Panc1 (cell line): ENCODE measurements around the gene ANKRD55. TPM values are rescaled to one million over a fixed set of nuclear protein-coding genes. Genes with fewer than 3 reads are reported as not detected.
"Not testable (repeated sequence)": the region's sequence is repeated elsewhere in the genome, so short reads cannot be mapped to it uniquely, and the experiment has no call there.

Source experiments
- ATAC-seq: fragments of 200-7000 bp; cut with Tn5 transposase; 2 replicates; pipeline ENCODE4 v1.9.1; 2020; ENCODE audit warnings: mild to moderate bottlenecking, moderate library complexity
- BruUV-seq: library from RNA; stranded (reverse); fragments of 400-500 nt; replicated peaks from 2 replicates; lab custom pipeline; 2021; lab: Mats Ljungman, UMichigan
- CTCF ChIA-PET: fragments of 300-600 bp; sonication (Branson Sonifier 250); formaldehyde crosslinking; loops from one replicate; lab custom pipeline; 2022; ENCODE audit warnings: antibody characterized with exemption; lab: Charles Lee
- POLR2A ChIA-PET: fragments of 300-600 bp; sonication (Branson Sonifier 250); formaldehyde crosslinking; loops from one replicate; lab custom pipeline; 2022; ENCODE audit warnings: antibody characterized with exemption; lab: Charles Lee
- DNase-seq: peaks from one replicate; pipeline ENCODE4 v3.0.0-alpha.2; 2010; ENCODE audit warnings: low read depth, low spot score
- H3K27ac ChIP-seq: 2 replicates; pipeline ENCODE4 v1.5.1; 2011; ENCODE audit warnings: mild to moderate bottlenecking, low read length, inconsistent platforms
- H3K27me3 ChIP-seq: fragments of 200-500 bp; sonication (Bioruptor generic); 2 replicates; pipeline ENCODE4 v1.6.0; 2014; ENCODE audit warnings: low read length, inconsistent platforms; ENCODE audit not compliant: control insufficient read depth, insufficient read depth
- H3K36me3 ChIP-seq: fragments of 200-500 bp; sonication (Bioruptor generic); 2 replicates; pipeline ENCODE4 v1.5.1; 2014; ENCODE audit warnings: inconsistent platforms, mild to moderate bottlenecking, low read length, moderate library complexity; ENCODE audit not compliant: control insufficient read depth, insufficient read depth
- H3K4me1 ChIP-seq: 2 replicates; pipeline ENCODE4 v1.5.1; 2011; ENCODE audit warnings: inconsistent platforms, mild to moderate bottlenecking, low read length, moderate library complexity; ENCODE audit not compliant: control insufficient read depth, insufficient read depth
- H3K4me3 ChIP-seq, 2 experiments: 2 replicates each; pipeline ENCODE4 v1.5.1; 2011 to 2012; ENCODE audit warnings: low read depth in 2 of 2, low read length in 2 of 2, mild to moderate bottlenecking in 2 of 2, inconsistent platforms in 1 of 2, moderate library complexity in 1 of 2
- H3K9me3 ChIP-seq: fragments of 200-500 bp; sonication (Bioruptor generic); 2 replicates; pipeline ENCODE4 v1.5.1; 2014; ENCODE audit warnings: low read depth, mild to moderate bottlenecking, inconsistent platforms, low read length, moderate library complexity; ENCODE audit not compliant: control insufficient read depth, insufficient read depth
- CTCF ChIP-seq: fragments of 450-650 bp; IDR thresholded peaks from 2 replicates; pipeline ENCODE4 v1.5.1; 2017; ENCODE audit warnings: mild to moderate bottlenecking
- POLR2AphosphoS5 ChIP-seq: IDR thresholded peaks from 2 replicates; pipeline ENCODE4 v1.6.1; 2012; ENCODE audit warnings: mild to moderate bottlenecking, low read depth, low read length, moderate library complexity
- REST ChIP-seq, 2 experiments: IDR thresholded peaks; 2 replicates each; pipeline ENCODE4 v1.6.1; 2011 to 2012; ENCODE audit warnings: low read depth in 2 of 2, control low read depth in 1 of 2, low read length in 1 of 2, mild to moderate bottlenecking in 1 of 2, moderate library complexity in 1 of 2; ENCODE audit not compliant: insufficient read depth in 1 of 2
- SIN3A ChIP-seq: IDR thresholded peaks from 2 replicates; pipeline ENCODE4 v1.6.1; 2012; ENCODE audit warnings: low read depth, mild to moderate bottlenecking, low read length, moderate library complexity, borderline replicate concordance; ENCODE audit not compliant: insufficient read depth
- TCF7L2 ChIP-seq: IDR thresholded peaks from 2 replicates; pipeline ENCODE4 v1.6.1; 2011; ENCODE audit warnings: mild to moderate bottlenecking, low read depth, low read length, inconsistent platforms
- in situ Hi-C: cut with HindIII; loops from 2 replicates; pipeline ENCODE4 v1.10.0; 2016; ENCODE audit warnings: low sequenced_read_pairs, low pct_unique_long_range_greater_than_20kb
- intact Hi-C: fragments of 100-400 bp; cut with micrococcal nuclease; formaldehyde crosslinking; loops from one replicate; pipeline ENCODE4 v1.10.0; 2022; ENCODE audit not compliant: unreplicated experiment
- total RNA-seq: library from RNA; stranded (reverse); gene quantifications from one replicate; pipeline ENCODE4 v1.2.1, GENCODE V29; 2021; ENCODE audit not compliant: unreplicated experiment

ANKRD55 gene
- total RNA-seq, 1 experiment from 2014 or later: not detected

GRCh38 chr5:56207537-56207936, 25.6 kb downstream of the ANKRD55 start:
- in situ Hi-C loops: no loop called here
- H3K4me3 ChIP-seq: no peak overlapping the region
- TF ChIP-seq POLR2AphosphoS5 (no peak), REST (IDR thresholded peaks at IDR 0.05; ENCODE audit: insufficient read depth in 1 of 2, low read depth in 2 of 2, low read length in 1 of 2) (no peak), SIN3A (no peak), CTCF (no peak), TCF7L2 (no peak)
- ChIA-PET POLR2A (no interaction called here), CTCF (no interaction called here)
- BruUV-seq: no TSS peak
- intact Hi-C loops: loop anchor here (10.0 kb wide), 2 partner anchors 213 to 493 kb away; partner anchors contain the start of genes IL6ST and SLC38A9
- peaks cover 16% of the 10 kb centered on the region for H3K4me1 ChIP-seq
- no peak overlapping the region; the same call in 1 of the 2 replicates for H3K27ac ChIP-seq
- no peaks in the 10 kb centered on the region for H3K27me3 ChIP-seq
- H3K9me3 ChIP-seq: no peaks in the 10 kb centered on the region
- ATAC-seq (no peak; the same call in 1 of the 2 replicates), DNase-seq (no peak)
- H3K36me3 ChIP-seq: no peaks in the 10 kb centered on the region

- DNase-seq: no peak
- POLR2A ChIA-PET: no interaction called here
- Histone ChIP-seq H3K9me3 (no peaks in the 10 kb centered on the region), H3K27me3 (no peaks in the 10 kb centered on the region), H3K4me1 (peaks cover 6% of the 10 kb centered on the region), H3K36me3 (no peaks in the 10 kb centered on the region), H3K27ac (peak overlapping the region; percentile 37; the same call in 1 of the 2 replicates), H3K4me3 (no peak overlapping the region)
- ATAC-seq: no peak
- CTCF ChIA-PET: no interaction called here
- intact Hi-C loops (loop anchor here (10.0 kb wide), 2 partner anchors 212 to 492 kb away; partner anchors contain the start of genes IL6ST and SLC38A9), in situ Hi-C loops (no loop called here)
- no peak for TF ChIP-seq REST (IDR thresholded peaks at IDR 0.05; ENCODE audit: insufficient read depth in 1 of 2, low read depth in 2 of 2, low read length in 1 of 2)
- no peak for TF ChIP-seq CTCF
- no peak for TF ChIP-seq POLR2AphosphoS5
- no peak for TF ChIP-seq TCF7L2
- TF ChIP-seq SIN3A: no peak
- BruUV-seq: no TSS peak
These were observed 26.8 kb downstream of the ANKRD55 start for GRCh38 chr5:56206126-56206910.

- CTCF ChIA-PET, ATAC-seq, in situ Hi-C loops, H3K27ac ChIP-seq, H3K9me3 ChIP-seq, DNase-seq, POLR2A ChIA-PET, H3K36me3 ChIP-seq, H3K4me3 ChIP-seq, H3K4me1 ChIP-seq, BruUV-seq, H3K27me3 ChIP-seq: not testable (repeated sequence)
- intact Hi-C loops: loop anchor here (10.0 kb wide), 2 partner anchors 209 to 489 kb away; partner anchors contain the start of genes IL6ST and SLC38A9
These were observed 29.2 kb downstream of the ANKRD55 start for GRCh38 chr5:56203936-56204335.
